ENCODE results near the gene EMD.
A peak's percentile ranks its signal among the peaks of the same experiment; 100 is the strongest.
"Not testable (repeated sequence)": the region's sequence is repeated elsewhere in the genome, so short reads cannot be mapped to it uniquely, and the experiment has no call there.

The EMD gene

DNA sequence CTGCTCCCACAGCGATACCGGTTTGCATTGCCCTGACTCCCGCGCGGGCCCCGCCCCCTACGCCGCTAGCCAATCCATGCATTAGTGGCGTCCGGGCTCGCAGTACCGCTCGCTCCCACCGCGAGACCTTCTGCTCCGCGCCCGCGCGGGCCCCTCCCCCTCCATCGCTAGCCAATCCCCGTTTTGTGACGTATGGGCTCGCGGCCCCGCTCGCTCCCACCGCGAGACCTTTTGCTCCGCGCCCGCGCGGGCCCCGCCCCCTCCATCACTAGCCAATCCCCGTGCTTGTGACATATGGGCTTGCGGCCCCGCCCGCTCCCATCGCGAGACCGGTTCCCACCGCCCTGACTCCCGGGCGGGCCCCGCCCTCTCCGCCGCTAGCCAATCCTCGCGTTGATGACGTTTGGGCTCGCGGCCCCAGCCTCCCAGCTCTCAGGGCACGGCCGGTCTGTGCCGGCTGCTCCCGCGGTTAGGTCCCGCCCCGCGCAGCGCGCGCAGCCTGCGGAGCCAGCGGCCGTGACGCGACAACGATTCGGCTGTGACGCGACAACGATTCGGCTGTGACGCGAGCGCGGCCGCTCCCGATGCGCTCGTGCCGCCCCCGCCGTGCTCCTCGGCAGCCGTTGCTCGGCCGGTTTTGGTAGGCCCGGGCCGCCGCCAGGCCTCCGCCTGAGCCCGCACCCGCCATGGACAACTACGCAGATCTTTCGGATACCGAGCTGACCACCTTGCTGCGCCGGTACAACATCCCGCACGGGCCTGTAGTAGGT lies at the start of gene EMD:
EMD (plus strand) TSS at position 497 of the 770 bp plus-strand sequence; CDS start at position 687, 190 bp downstream.
- peak; percentile 97 to 99 for DNase-seq

- no peak for DNase-seq
Measured at GRCh38 chrX:154332561-154332960, 46.5 kb upstream of the EMD start.

GRCh38 chrX:154333116-154333515 lies 46.0 kb upstream of the EMD start:
- no peak for DNase-seq

DNA sequence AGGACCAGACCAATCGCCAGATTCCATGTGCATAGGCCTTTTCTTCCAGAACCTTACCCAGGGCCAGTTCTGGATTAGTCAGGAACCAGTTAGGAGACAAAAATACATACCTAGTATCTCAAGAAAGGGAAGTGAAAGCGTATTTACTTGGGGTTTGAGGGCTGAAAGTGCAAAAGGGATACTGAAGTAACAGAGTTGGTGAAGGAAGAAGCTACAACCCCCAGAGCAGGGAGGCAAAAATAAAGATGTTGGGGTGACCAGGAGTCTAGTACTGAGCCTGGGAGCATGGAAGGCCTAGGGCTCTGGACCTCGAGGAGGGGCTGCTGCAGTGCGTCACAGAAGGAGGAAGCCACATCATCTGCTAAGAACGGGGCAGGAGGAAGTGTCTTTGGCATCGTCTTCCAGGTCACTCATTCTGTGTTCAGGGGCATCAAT lies 45.2 kb upstream of the EMD start:
- peak in 1 of 2 donors; percentile 36 for DNase-seq

- DNase-seq: no peak
Measured at GRCh38 chrX:154334496-154334895, 44.6 kb upstream of the EMD start.

GRCh38 chrX:154341399-154342298 lies 37.4 kb upstream of the EMD start:
- not testable (repeated sequence) for DNase-seq

DNA sequence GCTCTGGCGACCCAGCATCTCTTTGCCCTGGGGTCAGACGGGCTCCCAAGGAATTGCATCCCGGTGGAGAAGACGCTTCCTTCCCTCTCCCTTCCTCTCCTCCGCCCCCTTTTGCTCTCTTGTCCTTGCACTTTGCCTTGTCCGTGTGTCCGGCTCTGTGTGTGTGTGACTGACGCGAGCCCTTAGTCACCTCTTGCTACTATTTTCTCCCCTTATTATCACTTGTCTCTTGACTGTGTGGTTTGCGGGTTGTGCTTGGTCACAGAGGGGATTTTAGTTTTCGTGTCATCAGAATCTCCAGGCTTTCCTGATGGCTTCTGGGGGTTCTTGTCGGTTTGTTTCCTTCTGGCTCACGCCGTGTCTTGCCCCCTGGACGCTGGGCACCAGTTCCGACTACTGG lies 36.0 kb upstream of the EMD start:
- not testable (repeated sequence) for DNase-seq

GRCh38 chrX:154343620-154344019 lies 35.5 kb upstream of the EMD start:
- not testable (repeated sequence) for DNase-seq

DNA sequence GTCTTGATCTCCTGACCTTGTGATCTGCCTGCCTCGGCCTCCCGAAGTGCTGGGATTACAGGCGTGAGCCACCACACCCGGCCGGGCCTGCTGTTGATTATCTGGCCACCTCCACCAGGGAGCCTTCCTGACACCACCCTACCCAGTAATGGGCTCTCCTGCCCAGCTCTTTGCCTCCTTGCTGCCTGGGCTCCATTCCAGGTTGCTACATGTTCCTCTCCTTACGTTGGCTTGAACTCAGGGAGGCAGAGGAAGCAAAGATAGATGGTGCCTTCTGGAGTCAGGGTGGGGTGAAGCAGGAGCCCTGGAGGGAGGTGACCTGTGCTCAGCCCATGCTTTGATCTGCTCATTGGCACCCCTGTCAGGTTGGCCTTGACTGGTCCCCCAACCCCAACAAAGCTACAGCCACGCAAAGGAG lies 31.0 kb upstream of the EMD start:
- DNase-seq: no peak

GRCh38 chrX:154348646-154349358 lies 30.3 kb upstream of the EMD start:
- DNase-seq: no peak

GRCh38 chrX:154349359-154349935 lies 29.6 kb upstream of the EMD start:
- DNase-seq: no peak

DNA sequence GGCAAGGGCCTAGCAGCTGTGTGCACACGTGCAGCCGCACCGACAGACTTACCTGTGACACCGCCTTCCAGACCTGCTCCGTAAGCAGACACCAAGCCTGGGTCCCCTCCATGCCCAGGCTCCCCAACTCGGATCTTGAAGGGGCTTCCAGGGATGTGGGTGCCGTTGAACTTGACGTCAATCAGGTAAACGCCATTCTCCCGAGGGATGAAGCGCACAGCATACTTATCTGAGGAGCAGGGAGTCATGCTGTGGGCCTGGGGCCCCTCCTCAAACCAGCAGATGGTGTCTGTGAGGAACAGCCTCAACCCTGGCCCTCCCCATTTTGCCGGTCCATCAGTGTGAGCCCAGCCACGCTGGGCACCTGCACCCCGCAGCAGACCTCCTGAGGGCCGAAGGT lies 29.1 kb upstream of the EMD start:
- DNase-seq: no peak

DNA sequence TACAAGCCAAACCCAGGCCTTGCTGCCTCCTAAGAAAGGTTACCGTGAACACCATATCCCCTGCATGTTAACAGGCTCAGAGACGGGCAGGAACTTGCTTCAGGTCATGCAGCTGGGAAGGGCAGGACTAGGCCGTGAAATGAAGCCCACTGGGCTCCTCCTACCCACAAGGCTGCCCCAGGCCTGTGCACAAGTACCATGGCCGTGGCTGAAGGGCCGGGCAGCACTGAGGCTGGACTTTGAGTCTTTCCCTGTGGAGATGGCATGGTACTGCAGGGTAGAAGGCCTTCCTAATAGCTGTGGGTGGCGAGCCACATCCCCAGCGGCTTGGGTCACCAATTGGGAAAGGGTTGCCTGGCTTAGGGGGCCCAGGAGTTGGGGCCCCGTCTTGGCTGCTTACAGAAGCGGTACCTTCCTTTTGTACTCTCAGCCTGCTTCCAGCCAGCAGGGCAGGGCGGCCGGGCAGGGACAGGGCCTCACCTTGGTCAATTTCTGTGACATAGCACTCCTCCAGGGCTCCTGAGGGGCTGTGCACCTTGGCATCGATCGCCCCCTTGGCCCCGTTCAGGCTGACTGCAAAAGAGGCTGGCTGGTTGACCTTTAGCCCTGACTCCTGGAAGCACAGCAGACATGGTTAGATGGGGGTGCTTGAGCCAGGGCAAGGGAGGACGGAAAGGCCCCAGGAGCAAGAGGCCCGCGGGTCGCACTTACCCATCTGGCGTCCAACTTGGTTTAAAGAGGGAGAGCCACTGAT lies 28.5 kb upstream of the EMD start:
- no peak for DNase-seq

GRCh38 chrX:154351183-154352011 lies 27.7 kb upstream of the EMD start:
- DNase-seq: peak; percentile 65 to 69

- no peak for DNase-seq
Measured at GRCh38 chrX:154352012-154352401, 27.1 kb upstream of the EMD start.

GRCh38 chrX:154352466-154352865 lies 26.6 kb upstream of the EMD start:
- DNase-seq: no peak

GRCh38 chrX:154353172-154353843 lies 25.8 kb upstream of the EMD start:
- DNase-seq: no peak

- no peak for DNase-seq
Measured at GRCh38 chrX:154354013-154354412, 25.1 kb upstream of the EMD start.

- DNase-seq: no peak
Measured at GRCh38 chrX:154354516-154354915, 24.6 kb upstream of the EMD start.

GRCh38 chrX:154355094-154355775 lies 23.9 kb upstream of the EMD start:
- DNase-seq: no peak
